ENCODE data around the gene C3.

DNA sequence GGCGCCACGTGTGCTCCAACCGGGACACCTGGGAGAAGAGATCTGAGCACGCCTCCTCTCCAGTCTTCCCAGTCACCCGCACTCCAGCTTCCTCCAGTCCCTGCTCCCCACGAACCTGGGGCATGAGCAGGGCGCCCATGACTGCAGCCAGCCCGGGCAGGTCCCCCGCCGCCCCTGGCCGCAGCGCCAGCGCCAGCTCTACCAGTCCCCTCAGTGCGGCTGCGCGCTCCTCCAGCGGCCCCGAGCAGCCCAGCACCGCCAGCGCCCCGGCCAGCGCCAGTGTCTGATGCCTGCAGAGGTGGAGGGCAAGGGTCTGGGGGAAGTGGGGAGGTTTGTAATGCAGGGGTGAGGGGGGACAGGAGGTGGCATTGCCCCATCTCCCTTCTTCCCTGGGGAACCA lies 33.7 kb upstream of the C3 start:
- TF ChIP-seq, protein P1, sequence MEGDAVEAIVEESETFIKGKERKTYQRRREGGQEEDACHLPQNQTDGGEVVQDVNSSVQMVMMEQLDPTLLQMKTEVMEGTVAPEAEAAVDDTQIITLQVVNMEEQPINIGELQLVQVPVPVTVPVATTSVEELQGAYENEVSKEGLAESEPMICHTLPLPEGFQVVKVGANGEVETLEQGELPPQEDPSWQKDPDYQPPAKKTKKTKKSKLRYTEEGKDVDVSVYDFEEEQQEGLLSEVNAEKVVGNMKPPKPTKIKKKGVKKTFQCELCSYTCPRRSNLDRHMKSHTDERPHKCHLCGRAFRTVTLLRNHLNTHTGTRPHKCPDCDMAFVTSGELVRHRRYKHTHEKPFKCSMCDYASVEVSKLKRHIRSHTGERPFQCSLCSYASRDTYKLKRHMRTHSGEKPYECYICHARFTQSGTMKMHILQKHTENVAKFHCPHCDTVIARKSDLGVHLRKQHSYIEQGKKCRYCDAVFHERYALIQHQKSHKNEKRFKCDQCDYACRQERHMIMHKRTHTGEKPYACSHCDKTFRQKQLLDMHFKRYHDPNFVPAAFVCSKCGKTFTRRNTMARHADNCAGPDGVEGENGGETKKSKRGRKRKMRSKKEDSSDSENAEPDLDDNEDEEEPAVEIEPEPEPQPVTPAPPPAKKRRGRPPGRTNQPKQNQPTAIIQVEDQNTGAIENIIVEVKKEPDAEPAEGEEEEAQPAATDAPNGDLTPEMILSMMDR (conservative IDR thresholded peaks at IDR 0.05; ENCODE audit: low read length) = no peak
- TF ChIP-seq EZH2phosphoT487 (IDR thresholded peaks at IDR 0.05; ENCODE audit: borderline replicate concordance) = no peak

Measured in Loucy (cell line).